ENCODE measurements around the gene SYT5.
A peak's percentile ranks its signal among the peaks of the same experiment; 100 is the strongest.

- TF ChIP-seq CTCF (conservative IDR thresholded peaks at IDR 0.05 in 1 of 2, IDR thresholded peaks at IDR 0.05 in 1 of 2; ENCODE audit: low read depth in 1 of 2, low read length in 2 of 2) (peak in 1 of 2 donors; percentile 12), EZH2 (IDR thresholded peaks at IDR 0.05; ENCODE audit: low read length, missing control alignments) (no peak)
Measured at GRCh38 chr19:55173714-55174409, 6.2 kb downstream of the SYT5 start.
